OCI-LY1 (cell line): ENCODE measurements around the gene GLI3.

ENCODE experiments used
- CTCF ChIP-seq: fragments of 200-600 bp; sonication (generic), shearing (Covaris generic); IDR thresholded peaks from 2 replicates; pipeline ENCODE4 v1.5.1; 2017; ENCODE audit warnings: mild to moderate bottlenecking, antibody characterized with exemption, low read length, moderate library complexity, mixed read lengths
- EZH2 ChIP-seq: fragments of 200-600 bp; sonication (generic), shearing (Covaris generic); IDR thresholded peaks from 2 replicates; pipeline ENCODE4 v1.8.0; 2017; ENCODE audit warnings: borderline replicate concordance, mixed run types, mild to moderate bottlenecking, antibody characterized with exemption, low read length, moderate library complexity, mixed read lengths

- TF ChIP-seq CTCF: no peak
- TF ChIP-seq EZH2: no peak
Measured at GRCh38 chr7:42139751-42140150, 97.3 kb downstream of the GLI3 start.
